HG03460 (cell line): Measurements from ENCODE around the gene CENPX.
A peak's percentile ranks its signal among the peaks of the same experiment; 100 is the strongest.
"Not testable (repeated sequence)": the region's sequence is repeated elsewhere in the genome, so short reads cannot be mapped to it uniquely, and the experiment has no call there.

ENCODE experiments used
- ATAC-seq: cut with Tn5 transposase; IDR thresholded peaks from one replicate; pipeline ENCODE4 v1.9.1; 2021; ENCODE audit not compliant: unreplicated experiment

CENPX gene

DNA sequence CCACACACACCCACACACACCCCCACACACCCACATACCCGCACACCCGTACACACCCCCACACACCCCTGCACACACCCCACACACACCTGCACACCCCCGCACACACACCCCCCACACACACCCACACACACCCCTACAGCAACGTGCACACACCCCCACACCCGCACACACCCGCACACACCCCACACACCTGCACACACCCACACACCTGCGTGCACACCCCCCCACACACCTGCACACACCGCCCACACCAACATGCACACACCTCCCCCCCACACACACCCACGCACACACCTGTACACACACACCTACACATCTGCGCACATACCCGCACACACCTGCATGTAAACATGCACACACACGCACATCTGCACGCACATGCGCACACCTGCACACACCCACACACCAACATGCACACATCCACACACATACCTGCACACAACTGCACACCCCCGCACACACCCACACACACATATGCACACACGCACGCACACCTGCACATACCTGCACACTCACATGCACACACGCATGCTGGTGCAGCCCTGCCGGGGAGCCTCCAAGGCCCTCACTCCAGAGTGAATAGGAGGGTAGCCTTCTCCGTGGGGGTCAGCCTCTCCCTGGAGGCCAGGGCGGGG, 37.8 kb downstream of the CENPX start:
- no peak for ATAC-seq

DNA sequence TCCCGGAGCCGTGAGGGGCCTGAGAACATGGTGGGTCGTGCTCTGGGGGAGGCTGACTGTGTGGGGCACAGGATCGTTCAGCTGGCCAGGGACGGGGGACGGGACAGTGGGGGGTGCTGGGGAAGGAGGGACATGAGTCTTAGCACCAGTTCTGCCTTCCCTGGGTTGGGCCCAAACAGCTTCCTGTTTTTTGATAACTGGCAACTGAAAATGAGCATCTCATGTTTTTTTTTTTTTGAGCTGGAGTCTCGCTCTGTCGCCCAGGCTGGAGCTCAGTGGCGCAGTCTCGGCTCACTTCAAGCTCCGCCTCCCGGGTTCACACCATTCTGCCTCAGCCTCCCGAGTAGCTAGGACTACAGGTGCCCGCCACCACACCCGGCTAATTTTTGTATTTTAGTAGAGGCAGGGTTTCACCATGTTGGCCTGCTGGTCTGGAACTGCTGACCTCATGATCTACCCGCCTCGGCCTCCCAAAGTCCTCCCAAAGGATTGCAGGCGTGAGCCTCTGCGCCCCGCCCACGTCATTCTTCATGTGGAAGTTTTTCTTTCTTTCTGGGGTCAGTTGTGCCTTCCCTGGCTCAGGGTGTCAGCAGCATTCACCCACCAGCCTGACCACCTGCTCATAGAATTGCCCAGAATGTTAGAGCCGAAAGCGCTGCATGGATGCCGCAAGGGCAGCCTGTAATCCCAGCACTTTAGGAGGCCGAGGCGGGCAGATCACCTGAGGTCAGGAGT, 38.9 kb downstream of the CENPX start:
- no peak for ATAC-seq

DNA sequence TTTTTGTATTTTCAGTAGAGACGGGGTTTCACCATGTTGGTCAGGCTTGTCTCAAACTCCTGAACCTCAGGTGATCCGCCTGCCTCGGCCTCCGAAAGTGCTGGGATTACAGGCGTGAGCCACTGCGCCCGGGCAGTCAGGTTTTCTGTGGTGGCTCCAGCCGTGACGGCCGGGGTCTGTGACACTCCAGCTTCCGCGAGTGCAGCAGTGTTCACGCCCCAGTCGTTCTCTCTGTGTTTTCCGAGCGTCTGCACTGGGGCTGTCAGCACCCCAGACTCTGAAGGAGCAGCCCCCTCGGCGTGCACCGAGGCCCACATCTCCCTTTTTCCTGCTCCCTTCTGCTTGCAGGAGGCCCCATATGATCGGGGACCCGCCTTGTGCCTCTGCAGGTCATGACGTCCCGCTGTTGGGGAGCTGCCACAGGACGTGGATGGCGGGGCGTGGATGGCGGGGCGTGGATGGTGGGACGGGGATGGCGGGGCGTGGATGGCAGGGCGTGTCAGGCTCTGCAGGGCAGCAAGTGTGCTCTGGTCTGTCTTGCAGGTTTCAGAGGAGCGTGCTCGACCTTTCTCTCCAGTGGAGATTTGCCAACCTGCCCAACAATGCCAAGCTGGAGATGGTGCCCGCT, 39.6 kb downstream of the CENPX start:
- ATAC-seq: no peak

DNA sequence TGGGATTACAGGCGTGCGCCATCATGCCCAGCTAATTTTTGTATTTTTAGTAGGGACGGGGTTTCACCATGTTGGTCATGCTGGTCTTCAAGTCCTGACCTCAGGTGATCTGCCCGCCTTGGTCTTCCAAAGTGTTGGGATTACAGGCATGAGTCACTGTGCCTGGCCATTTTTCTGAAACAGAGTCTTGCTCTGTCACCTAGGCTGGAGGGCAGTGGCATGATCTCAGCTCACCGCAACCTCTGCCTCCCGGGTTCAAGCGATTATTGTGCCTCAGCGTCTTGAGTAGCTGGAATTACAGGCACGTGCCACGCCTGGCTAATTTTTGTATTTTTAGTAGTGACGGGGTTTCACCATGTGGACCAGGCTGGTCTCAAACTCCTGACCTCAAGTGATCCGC, 41.2 kb downstream of the CENPX start:
- ATAC-seq: not testable (repeated sequence)

DNA sequence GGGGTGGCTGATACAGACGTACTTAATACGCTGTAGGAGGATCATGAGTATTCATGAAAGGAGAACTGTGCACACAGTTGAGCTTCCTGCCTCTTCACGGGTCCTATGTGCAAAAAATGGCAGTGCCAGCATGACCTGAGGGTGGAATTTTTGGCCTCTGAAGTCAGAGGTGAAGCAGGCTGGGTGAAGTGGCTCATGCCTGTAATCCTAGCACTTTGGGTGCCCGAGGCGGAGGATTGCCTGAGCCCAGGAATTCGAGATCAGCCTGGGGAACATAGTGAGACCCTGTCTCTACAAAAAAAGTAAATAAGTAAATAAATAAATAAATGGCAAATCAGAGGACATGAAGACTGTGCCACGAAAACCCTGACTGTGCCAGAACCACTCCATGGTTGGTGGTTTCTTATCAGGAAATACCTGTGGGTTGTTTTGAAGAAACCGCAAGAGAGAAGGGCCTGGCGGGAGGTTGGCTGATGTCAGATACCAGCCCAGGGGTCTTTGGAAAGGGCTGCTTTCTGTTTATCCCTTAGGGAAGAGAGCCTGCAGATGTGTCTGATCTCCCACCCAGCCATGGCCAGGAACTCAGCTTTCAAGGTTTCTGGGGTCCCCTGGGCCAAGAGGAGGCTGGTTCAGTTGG, 41.9 kb downstream of the CENPX start:
- no peak for ATAC-seq

DNA sequence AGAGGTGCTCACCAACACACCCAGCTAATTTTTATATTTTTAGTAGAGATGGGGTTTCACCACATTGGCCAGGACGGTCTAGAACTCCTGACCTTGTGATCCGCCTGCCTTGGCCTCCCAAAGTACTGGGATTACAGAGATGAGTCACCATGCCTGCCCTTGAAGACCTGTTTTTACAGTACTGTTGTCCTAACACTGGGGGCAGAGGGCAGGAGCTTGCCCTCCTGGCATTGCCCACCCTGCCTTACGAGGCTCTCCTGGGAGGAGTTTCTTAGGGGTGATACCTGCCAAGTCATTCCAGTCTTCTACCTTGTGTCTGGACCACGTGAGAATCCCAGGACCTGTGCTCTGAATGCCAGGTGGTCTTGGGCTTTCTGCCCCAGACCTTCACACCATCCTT, 42.6 kb downstream of the CENPX start:
- no peak for ATAC-seq

DNA sequence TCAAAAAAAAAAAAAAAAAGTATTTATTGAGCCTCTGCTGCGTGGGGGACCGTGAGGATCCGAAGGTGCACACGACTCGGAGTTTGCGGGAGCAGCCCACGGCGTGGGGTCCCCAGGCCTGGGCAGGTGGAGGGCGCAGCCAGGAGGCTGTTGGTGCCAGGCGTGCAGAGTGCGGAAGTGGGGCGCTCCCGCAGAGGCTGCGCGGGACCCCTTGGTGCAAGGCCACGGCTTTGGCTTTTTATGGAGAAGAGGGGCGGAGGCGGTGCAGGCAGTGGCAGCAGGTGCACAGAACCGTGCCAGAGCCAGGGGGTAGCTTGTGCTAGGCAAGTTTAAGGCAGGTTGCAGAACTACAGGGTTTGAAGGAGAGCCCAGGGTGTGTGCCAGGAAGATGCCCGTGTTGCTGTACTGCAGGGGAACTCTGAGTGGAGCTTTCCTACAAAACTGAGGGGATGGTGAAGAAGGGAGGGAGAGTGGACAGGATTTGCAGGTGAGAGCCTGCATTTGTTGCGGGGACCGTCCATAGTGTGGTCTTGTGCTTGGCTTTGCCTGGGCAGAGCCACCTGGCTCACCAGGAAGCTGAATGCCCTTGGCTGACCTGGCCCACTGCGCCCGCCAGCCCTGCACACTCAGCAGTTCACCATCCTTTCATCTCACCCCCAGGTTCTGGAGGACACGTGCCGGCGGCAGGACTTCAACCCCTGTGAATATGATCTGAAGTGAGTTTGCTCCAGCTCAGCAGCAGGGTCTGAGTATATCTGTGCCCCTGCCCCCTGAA, 44.0 kb downstream of the CENPX start:
- ATAC-seq: no peak

DNA sequence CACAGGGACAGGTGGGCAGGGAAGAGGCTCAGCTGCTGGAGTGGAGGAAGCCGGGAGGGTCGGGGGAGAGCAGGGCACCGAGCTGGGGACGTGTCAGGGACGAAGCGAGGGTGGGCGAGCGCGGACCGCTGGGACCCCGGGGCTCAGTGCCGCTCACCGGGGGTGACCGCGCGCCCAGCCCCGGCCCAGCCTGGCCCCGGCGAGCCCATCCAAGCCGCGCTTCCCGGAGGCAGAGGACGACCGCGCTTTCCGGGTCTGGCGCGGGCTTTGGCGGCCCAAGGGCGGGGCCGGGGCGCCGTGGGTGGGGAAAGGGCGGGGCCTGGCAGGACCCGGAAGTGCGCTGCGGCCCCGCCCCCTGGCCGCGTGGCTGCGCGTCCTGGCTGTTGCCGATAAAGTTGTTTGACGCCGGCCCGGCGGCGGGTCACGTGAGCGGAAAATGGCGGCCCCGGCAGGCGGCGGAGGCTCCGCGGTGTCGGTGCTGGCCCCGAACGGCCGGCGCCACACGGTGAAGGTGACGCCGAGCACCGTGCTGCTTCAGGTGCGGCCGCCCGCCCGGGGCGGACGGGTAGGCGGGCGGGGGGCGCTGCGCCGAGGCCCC, 45.4 kb downstream of the CENPX start, which contains the start of gene ASPSCR1:
TSS of gene ASPSCR1 (plus strand) at position 419 of the 598 bp plus-strand sequence. CDS start at position 437, 18 bp downstream.
- ATAC-seq: peak; percentile 80

DNA sequence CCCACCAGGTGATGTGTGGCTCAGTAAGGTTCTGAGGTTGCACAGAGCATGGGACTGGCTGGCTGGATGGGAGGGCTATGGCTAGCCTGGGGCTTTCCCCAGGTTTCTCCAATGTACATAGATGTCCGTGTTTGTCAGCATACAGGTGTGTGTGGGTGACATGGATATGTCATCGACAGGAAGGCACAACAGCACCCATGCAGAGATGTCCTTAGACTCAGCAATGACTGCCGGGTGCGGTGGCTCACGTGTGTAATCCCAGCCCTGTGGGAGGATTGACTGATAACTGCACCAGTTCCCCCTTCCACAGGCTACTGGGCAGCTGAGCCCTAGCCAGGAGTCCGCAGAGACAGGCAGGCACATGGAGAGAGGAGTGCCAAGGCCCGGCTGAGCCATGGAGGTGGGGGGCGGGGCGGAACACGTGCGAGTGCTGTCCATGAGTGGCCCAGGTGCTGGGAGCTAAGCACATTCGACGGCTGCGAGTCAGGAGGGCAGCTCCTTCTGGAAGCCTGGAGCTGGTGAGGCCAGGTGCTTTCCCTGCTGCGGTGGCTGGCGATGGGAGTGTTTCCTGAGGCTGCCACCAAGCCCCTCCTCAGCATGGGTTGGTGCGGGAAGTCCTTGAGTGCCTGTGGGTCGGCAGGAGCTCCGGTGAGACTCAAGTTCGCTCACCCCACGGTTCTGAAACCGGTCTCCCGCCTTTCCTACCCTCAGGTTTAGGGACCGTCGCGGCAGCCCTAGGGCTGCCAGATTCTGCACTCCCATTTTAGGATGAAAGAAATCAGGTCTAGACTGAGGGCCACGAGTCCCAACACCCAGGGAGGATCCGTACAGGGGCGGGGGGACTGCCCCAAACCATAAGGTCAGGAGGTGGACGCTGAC, 46.1 kb downstream of the CENPX start:
- no peak for ATAC-seq

DNA sequence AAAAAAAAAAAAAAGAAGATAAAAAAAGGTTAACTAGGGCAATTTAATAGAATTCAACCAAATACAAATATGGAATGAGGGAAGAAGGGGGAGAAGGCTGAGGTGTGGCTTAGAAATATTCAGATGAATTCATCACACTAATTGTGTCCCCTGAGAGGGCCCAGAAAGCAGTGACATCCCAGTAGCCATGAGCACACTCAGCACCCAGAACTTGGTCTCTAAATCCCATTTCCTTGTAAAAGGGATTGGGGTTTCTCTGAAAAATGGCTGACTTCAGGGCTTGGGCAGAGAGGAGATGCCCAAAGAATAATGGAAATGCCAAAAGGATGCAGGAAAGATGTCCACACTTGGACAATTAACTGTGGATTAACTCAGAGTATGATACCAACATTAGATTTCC, 49.2 kb downstream of the CENPX start:
- ATAC-seq: no peak

DNA sequence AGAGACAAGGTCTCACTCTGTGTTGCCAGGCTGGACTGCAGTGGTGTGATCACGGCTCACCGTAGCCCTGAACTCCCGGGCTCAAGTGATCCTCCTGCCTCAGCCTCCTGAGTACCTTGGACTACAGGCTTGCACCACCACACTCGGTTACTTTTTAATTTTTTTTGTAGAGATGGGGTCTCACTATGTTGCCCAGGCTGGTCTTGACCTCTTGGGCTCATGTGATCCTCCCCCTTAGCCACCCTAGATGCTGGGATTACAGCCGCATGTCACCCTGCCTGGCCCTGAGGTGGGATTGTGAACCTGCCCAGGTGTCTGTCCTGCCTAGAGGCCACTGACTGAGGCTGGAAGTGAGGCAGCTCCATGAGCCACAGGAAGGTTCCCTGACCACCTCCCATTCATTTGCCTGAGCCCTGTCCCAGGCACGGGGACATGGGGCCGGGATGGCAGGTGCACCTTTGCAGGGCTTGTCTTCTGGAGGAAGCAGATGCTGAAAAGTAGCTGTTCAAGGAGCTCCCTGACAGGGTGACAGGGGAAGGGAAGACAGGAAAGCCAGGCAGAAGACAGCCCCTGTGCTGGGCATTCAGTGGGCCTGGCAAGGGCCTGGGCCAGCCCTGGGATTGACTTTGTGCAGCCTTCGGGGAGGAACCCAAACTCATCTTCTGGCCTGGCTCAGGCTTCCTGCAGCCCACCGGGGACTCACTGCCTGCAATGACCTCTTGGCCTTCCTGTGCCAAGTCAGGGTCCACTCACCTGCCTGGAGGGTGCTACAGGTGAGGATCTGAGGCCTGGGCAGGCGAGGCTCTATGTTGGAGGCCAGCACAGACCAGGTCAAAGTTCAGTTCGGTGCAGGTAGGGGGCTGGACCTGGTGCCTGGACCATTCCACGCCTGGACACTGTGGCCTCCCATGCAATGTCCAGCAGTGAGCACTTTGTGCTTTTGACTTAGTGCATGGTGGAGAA, 53.5 kb downstream of the CENPX start:
- ATAC-seq: no peak
